Mononuclear cell (primary cell): Measurements from ENCODE around the gene SLC39A11. TPM values are rescaled to one million over a fixed set of nuclear protein-coding genes. Genes with fewer than 3 reads are reported as not detected.

Experiments used
- H3K27me3 ChIP-seq: 2 replicates; pipeline ENCODE4 v1.6.0; 2011; ENCODE audit warnings: low read length, control low read depth; ENCODE audit not compliant: insufficient read depth
- H3K4me1 ChIP-seq: 2 replicates; pipeline ENCODE4 v1.5.1; 2011; ENCODE audit warnings: mild to moderate bottlenecking, low read length, control low read depth; ENCODE audit not compliant: insufficient read depth
- H3K4me3 ChIP-seq: 2 replicates; pipeline ENCODE4 v1.5.1; 2011; ENCODE audit warnings: mild to moderate bottlenecking, low read length, moderate library complexity
- H3K9me3 ChIP-seq: 2 replicates; pipeline ENCODE4 v1.5.1; 2011; ENCODE audit warnings: low read depth, mild to moderate bottlenecking, control low read depth, low read length
- total RNA-seq: library from RNA; depleted of rRNA; stranded (reverse); fragments of >200 nt; gene quantifications from one replicate; pipeline ENCODE4 v1.2.3, GENCODE V29; 2012

The SLC39A11 gene
- total RNA-seq, 1 donor: 14.4 TPM

DNA sequence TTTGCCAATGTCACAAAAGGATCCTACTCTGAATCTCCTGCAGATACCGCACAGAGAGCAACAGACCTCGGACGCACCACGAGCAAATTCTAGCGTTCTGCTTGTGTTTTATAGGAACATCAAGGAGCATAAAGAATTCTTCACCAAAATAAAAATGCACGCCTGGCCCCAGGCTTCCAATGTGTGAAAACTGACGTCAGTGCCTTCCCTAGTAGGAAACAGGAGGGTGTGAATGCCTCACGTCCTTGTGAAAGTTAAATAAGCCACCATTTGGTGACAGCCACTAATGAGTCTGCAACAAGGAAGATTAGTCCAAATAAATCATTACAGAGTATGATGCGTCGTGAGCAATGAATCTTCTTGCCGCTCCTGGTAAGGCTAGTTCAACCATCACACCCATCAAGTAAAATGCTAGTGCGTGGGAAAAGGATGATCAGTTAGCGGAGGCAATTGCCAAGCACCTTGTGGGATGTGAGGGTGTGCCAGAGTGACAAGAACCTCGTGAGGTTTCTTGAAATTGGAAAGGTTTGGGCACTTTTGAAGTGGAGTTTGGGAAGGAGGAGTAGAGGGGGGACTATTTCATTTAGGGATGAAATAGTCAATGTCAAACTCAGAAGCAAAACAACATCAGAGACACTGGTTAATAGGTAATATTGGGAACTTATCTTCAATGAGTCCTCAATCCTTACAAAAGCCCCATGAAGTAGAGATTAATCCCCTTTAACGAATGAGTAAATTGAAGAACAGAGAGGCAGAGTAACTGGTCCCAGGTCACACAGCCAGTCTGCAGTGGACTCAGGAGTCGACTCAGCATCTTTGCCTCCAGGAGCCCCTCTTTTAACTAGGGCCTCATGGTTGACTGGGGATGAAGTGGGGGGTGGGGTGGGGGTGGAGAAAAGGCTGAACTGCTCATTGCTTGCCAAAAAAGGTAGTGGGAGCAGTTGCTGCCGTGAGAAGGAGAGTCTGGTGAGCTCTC is 238.8 kb downstream of the SLC39A11 start:
- Histone ChIP-seq H3K27me3 (no peaks in the 10 kb centered on the region), H3K9me3 (no peaks in the 10 kb centered on the region), H3K4me1 (no peaks in the 10 kb centered on the region), H3K4me3 (no peak overlapping the region)

DNA sequence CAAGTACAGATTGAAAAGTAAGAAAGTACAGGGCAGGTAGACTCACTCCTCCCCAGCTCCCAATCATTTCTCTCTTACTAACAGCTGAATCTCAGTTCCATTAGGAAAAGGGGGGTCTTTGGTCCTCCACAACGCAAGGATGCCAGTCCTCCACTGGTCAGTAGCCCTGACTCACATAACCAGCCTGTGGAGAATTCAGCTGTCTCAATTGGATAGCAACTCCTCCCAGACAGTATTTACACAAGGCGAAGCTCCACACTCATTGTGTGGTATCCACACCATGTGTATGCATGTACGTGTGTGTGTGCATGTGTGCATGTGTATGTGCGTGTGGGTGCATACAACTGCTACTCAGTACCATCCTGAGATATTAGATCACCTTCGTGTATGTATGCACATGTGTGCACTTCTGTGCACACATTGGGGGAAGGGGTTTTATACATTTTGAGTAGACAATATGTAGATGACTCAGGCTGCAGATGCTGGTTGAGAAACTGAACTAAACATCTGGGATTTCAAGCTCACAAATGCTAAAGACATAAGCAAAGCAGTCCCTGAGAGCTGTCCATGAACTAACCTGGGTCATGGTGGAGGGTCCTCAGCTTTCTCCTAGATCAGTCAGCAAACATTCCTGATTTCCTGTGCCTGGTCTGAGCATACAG is 240.1 kb downstream of the SLC39A11 start:
- no peaks in the 10 kb centered on the region for H3K27me3 ChIP-seq
- H3K4me1 ChIP-seq: no peaks in the 10 kb centered on the region
- H3K4me3 ChIP-seq: no peak overlapping the region
- no peaks in the 10 kb centered on the region for H3K9me3 ChIP-seq

DNA sequence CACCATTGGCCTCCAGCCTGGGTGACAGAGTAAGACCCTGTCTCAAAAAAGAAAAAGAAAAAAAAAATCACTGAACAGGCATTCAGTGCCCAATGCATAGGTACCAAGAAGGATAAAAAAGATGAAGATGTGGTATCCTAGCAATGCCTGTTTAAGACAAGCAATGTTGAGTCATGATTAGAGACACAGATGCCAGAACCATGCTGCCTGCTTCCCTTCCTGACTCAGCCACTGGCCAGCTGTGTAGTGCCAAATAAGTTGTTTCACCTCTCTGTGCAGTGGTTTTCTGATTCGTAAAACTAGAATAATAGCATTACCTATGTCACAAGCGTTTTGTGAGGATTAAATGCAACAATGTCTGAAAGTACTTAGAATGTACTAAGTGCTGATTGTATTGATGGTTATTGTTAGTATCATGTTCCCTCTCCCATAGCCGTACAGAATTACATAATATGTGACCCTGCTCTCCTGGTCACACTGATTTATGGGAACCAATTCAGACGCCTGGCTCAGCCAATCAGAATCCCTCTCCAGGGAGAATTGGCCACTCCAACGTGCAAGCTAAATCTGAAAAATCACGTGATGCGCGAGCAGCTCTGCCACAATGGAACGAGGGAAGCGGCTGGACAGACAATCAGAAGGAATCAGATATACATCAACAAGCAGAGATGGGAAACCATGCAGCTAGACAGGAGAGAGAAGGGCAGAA is 241.9 kb downstream of the SLC39A11 start:
- Histone ChIP-seq H3K4me3 (no peak overlapping the region), H3K9me3 (no peaks in the 10 kb centered on the region), H3K27me3 (no peaks in the 10 kb centered on the region), H3K4me1 (no peaks in the 10 kb centered on the region)

DNA sequence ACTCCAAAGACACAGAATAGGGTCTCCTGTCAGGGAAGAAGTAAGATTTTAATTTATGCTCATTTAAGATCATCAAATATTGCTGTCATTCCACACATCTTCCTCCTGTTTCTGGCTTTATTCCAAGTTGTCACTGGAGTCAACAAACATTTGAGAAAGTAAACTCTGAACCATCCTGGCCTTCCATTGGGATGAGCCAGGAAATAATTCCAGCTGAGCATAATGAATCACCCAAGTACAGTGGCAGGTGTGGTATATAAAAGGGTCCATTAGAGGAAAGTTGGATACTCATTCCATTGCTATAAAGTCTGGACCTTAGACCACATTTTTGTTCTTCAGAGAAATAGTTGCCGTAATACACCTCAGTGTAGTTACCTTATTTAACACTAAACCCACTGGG is 246.1 kb downstream of the SLC39A11 start:
- Histone ChIP-seq H3K27me3 (no peaks in the 10 kb centered on the region), H3K9me3 (no peaks in the 10 kb centered on the region), H3K4me3 (no peak overlapping the region), H3K4me1 (no peaks in the 10 kb centered on the region)

DNA sequence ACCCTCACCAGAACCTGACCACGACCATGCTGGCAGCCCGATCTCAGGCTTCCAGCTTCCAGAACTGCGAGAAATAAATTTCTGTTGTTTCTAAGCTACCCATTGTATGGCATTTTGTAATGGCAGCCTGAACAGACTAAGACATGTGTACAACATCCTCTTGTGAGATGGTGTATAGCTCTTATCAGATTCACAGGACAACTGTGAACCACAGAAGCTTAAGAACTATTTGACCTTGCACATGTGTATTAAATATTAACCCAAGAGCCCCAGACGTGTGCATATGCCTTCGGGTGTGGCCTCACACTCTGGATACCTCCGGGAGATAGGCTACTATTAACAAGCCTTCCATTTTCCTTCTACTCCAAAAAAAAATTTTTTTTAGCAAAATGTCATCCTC is 248.9 kb downstream of the SLC39A11 start:
- Histone ChIP-seq H3K9me3 (no peaks in the 10 kb centered on the region), H3K4me3 (no peak overlapping the region), H3K4me1 (no peaks in the 10 kb centered on the region), H3K27me3 (no peaks in the 10 kb centered on the region)

DNA sequence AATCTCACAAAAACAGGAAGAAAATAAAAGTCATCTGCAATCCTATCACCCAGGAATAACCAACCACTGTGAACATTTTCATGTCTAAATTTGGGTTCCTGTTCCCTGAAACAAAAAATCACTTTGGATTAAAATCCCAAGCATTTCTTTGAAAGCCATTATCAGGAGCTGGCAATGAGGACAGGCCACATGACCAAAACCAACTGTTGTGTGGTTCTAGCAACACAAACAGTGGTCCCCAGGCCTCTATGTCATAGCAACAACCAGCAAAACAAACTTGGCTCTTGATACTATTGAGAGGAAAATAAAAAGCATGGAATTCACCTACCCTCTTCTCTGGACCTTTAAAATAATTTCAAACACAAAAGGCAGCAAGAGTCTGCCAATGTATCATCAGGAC is 252.5 kb downstream of the SLC39A11 start:
- H3K9me3 ChIP-seq: no peaks in the 10 kb centered on the region
- no peak overlapping the region for H3K4me3 ChIP-seq
- H3K4me1 ChIP-seq: no peaks in the 10 kb centered on the region
- H3K27me3 ChIP-seq: no peaks in the 10 kb centered on the region

DNA sequence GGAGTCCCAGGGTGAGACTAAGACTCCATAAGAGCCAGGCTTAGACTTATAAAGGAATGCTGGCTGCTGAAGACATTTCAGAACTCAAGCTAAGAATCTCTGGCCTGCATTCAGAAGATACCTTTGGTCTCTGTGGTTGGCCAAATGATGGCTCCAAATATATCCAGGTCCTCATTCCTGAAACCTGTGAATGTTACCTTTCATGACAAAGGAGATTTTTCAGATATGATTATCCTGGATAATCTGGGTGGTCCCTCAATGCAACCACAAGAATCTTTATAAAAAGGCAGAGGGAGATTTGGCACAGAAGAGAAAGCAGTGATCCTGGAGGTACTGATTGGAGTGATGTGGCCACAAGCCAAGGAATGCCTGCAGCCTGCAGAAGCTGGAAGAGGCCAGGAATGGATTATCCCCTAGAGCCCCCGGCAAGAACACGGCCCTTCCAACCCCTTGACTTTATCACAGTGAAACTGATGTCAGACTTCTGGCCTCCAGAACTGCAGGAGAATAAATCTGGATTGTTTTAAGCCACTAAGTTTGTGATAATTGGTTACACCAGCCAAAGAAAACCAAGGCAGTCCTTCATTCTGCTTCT is 253.3 kb downstream of the SLC39A11 start:
- Histone ChIP-seq H3K9me3 (no peaks in the 10 kb centered on the region), H3K4me3 (no peak overlapping the region), H3K27me3 (no peaks in the 10 kb centered on the region), H3K4me1 (no peaks in the 10 kb centered on the region)

DNA sequence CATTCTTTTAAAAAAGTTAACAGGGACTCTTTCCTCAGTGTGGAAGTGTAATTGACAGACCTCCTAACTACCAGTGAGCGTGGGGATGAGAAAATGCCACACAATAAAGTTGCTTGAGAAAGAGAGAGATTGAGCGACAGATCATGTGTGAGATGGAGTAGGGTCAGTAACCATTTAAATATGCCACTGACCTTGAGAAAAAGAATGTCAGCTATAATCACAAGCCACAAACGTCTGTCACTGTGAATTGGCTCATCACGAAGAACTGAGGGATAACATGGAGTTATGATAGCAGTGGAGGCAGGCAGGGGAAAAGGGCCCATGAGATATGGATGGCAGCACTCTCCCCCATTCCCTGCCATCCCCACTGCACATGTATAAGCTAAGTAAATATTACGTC is 253.9 kb downstream of the SLC39A11 start:
- Histone ChIP-seq H3K4me3 (no peak overlapping the region), H3K4me1 (no peaks in the 10 kb centered on the region), H3K27me3 (no peaks in the 10 kb centered on the region), H3K9me3 (no peaks in the 10 kb centered on the region)

DNA sequence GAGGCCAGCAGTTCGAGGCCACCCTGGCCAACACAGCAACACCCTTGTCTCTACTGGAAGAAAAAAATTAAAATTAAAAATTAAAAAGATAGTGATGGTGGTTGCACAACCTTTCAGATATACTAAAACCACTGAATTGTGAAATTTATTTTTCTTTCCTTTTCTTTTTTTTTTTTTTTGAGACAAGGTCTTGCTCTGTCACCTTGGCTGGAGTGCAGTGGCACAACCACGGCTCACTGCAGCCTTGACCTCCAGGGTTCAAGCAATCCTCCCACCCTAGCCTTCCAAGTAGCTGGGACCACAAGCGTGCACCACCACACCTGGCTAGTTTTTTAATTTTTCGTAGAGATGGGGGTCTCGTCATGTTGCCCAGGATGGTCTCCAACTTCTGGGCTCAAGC is 254.4 kb downstream of the SLC39A11 start:
- Histone ChIP-seq H3K4me1 (no peaks in the 10 kb centered on the region), H3K27me3 (no peaks in the 10 kb centered on the region), H3K4me3 (no peak overlapping the region), H3K9me3 (no peaks in the 10 kb centered on the region)

DNA sequence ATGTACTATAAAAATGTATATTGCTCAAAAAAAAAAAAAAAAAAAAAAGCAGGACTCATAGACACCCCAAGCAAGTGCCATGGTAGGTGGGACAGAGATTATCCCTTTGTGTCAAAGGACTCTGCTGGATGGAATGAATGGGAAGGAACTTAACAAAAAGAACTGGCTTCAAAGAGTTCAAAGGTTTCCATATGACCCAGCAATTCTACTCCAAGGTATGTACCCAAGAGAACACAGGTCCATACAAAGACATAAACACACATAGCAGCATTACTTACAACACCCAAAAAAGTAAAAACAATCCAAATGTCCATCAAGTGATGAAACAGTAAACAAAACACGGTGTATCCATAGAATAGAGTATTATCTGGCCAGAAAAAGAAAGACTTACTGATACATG is 255.2 kb downstream of the SLC39A11 start:
- H3K9me3 ChIP-seq: no peaks in the 10 kb centered on the region
- no peaks in the 10 kb centered on the region for H3K4me1 ChIP-seq
- H3K4me3 ChIP-seq: no peak overlapping the region
- no peaks in the 10 kb centered on the region for H3K27me3 ChIP-seq

DNA sequence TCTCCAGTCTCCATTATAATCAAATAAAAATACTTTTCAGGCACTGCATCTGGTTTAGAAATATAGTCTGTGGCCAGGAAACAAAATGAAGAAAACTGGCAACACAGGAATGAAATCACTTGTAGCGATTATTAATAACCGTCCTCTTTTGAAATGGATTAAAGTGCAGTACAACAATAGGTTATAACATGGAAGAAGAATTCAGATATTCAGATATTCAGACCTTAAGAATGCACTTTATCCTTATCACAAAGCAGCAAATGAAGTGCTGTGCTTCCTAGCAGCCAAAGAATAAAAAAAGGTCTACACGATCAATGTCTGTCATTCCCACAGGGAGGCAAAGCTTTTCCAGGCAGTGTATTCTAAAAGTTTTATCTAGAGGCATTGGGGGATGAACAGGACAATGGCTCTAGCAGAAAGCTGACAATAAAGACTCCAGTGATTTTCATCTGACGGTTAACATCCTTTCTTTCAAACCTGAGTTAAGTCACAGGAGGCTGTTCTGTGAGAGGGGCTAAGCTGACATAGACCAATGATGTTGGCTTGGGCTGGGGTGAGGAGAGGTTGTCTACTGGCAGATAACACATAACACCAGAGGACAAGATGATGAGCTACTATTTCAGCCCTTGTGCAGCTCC is 259.2 kb downstream of the SLC39A11 start:
- H3K27me3 ChIP-seq: no peaks in the 10 kb centered on the region
- no peaks in the 10 kb centered on the region for H3K4me1 ChIP-seq
- H3K4me3 ChIP-seq: no peak overlapping the region
- H3K9me3 ChIP-seq: no peaks in the 10 kb centered on the region

DNA sequence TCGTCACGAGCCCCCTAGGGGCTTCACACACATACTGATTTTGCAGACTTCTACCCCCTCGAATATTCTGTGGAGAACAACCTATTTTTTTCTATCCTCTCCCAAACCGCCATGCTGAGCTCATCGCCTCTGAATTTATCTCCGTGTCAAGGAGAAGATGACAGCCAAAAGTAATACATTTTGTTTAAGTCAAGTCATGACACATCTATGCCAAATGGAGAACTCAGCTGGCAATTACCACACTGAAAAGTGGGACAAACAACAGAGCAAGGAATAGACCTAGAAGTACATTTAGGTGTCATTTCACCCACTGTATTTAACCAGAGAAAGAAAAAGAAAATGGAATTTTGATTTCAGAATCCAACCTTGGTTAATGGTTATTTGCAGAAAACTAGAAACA is 260.2 kb downstream of the SLC39A11 start:
- Histone ChIP-seq H3K4me1 (no peaks in the 10 kb centered on the region), H3K9me3 (no peaks in the 10 kb centered on the region), H3K4me3 (no peak overlapping the region), H3K27me3 (no peaks in the 10 kb centered on the region)

DNA sequence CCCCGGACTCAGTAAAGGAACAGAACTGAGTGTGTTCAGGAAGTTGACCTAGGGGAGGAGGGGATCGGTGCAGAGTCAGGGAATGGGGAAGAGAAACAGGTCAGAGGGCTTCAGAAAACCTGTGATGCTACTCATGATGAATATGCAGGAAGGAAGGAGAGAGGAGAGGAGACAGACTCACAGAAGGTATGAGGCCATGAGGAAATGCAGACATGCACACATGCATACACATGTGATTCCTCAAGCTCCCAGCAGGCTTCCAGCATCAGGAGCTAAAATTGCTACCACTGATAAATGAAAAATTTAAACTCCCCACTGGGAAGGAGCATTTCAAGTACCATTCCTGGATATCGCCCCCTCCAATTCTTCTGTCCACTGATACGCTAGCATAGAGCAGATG is 262.6 kb downstream of the SLC39A11 start:
- Histone ChIP-seq H3K27me3 (no peaks in the 10 kb centered on the region), H3K9me3 (peaks cover 18% of the 10 kb centered on the region), H3K4me1 (no peaks in the 10 kb centered on the region), H3K4me3 (no peak overlapping the region)

DNA sequence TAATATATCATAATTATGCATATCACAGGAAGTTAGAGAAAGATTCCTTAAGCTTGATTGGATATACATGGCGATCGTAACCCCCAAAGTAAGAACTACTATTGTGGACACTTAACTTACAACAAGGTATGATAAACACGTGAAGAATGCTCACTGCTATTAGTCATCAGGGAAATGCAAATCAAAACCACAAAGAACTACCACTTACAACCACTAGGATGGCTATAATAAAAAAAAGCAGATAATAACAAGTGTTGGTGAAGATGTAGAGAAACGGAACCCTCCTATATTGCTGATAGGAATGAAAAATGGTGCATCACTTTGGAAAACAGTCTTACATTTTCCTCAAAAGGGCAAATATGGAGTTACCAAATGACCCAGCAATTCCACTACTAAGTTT is 265.9 kb downstream of the SLC39A11 start:
- H3K9me3 ChIP-seq: peaks cover 18% of the 10 kb centered on the region
- H3K4me3 ChIP-seq: no peak overlapping the region
- H3K4me1 ChIP-seq: no peaks in the 10 kb centered on the region
- no peaks in the 10 kb centered on the region for H3K27me3 ChIP-seq
